NCI-H748 (cell line): ENCODE results near the gene NELFA.

Experiments used
- DNase-seq: peaks from one replicate; lab custom pipeline; 2025; ENCODE audit not compliant: unreplicated experiment; lab: John Stamatoyannopoulos, UW

Gene NELFA

DNA sequence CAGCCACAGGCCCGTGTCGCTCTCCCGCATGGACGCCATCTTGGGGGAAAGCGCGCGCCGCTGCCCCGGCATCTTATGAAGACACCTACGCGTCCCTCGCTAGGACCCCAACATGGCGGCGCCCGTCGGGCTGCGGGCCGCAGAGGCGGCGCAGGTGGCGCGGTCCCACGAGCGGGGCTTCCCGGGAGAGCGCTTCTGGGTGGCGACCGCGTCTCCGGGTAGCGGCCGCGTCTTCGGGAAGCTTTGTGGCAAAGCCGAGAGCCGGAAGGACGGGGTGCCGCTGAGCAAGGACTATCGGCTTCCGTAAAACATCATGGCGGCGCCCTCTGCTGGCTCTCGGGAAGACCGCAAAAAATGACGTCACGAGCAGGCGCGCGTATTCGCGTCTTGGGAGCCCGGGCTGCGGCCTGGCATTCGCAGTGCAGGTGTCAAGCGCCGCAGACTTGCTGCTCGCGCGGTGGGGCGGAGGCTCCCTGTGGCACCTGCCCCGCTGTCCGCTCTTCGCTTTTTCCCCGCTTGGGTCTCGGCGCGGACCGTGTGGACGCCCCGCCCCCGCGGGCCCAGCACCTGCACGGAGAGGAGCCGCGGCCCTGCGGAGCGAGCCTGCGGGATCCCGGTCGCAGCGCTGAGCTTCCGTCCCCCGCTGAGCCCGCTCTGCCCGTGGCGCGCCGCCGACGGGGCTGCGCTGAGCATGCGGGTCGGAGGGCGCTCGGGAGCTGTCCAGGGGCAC is at the start of gene NELFA:
NELFA (minus strand) TSS at position 54 of the 730 bp plus-strand sequence; CDS start at position 39, 15 bp downstream.
- peak; percentile 88 for DNase-seq

DNA sequence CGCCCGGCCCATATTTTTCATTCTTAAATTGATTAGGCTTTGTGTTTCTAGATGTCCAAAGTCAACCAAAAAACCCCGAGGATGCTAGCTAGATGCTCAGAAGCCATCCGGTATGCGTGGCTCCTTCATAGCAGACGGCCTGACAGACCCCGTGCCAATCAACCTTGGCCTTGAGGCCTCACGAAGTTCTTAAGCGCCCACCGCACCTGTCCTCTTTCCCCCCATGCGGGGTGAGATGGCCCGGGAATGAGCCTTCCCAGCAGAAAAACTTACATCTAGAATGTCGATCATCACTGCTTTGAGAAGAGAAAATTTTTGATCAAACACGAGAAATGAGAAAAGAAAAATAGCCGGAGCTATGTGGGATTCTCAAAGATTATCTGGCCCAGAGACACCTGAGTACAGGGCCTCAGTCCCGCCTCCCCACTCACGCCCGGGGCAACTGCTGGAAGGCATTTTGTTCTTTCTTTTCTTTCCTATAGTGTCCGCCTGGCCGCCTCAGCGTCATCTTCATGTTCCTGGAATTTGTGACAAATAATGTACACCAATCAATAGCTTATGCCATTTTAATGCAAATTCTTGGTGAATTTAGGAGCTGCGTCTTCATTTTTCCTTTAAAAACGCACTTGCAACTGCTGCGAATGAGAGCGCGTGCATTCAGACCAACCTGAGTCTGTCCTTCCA is 48.8 kb upstream of the NELFA start:
- no peak for DNase-seq

DNA sequence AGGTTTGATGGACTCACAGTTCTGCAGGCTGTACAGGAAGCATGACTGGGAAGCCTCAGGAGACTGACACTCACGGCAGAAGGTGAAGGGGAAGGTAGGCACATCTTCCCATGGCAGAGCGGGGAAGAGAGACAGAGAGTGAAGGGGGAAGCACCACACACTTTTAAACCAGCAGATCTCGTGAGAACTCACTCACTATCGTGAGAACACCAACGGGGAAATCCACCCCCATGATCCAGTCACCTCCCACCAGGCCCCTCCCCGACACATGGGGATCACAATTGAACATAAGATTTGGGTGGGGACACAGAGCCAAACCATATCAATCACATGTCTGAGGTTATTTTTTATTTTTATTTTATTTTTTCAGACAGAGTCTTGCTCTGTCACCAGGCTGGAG is 45.4 kb upstream of the NELFA start:
- DNase-seq = no peak

DNA sequence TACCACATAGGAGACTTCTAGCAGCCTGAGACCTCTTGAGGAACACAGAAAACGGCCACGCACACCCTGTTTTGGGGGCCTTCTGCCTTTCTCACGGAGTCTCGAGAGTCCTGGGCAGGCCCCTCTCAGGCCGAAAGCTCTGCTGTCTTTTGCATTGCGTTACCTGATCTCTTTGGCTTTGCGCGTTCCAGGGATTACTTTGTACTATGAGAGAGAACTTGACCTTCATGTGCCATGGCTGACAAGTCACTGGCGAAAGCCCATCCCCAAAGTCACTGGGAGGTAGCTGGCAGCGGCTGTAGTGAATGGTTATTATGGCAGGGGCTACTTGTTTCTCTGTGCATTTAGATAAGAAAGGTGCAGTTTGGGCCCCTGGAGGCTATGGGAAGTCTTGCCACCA is 42.3 kb upstream of the NELFA start:
- DNase-seq = no peak

DNA sequence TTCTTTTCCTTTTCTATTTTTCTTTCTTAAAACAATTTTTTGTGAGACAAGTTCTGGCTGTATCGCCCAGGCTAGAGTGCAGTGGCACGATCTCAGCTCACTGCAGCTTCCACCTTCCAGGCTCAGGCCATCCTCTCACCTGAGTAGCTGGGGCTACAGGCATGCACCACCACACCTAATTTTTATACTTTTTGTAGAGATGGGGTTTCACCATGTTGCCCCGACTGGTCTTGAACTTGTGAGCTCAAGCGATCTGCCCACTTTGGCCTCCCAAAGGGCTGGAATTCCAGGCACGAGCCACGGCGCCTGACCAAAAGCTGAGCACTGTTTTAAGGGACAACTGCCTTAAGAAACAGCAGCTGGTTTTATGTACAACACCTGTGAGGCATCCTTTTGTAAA is 41.0 kb upstream of the NELFA start:
- DNase-seq = no peak

DNA sequence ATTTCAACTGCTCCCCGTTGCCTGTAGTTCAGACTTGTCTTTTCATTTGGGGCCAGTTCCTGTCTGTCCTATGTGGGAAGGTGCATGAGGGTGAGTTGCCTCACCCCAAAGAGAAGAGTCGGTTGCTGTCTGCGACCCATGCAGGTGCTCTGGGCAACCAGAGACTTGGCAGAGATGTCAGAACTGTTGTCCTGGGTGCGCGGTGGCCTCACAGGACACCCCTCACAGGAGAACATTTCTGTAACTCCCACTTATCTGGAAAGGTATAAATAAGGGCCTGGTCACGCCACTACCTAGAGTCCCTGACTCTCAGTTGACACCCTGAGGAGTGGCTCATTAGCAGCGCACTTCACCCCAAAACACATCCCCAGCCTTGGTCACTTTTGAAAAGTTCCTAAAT is 40.6 kb upstream of the NELFA start:
- DNase-seq = no peak

DNA sequence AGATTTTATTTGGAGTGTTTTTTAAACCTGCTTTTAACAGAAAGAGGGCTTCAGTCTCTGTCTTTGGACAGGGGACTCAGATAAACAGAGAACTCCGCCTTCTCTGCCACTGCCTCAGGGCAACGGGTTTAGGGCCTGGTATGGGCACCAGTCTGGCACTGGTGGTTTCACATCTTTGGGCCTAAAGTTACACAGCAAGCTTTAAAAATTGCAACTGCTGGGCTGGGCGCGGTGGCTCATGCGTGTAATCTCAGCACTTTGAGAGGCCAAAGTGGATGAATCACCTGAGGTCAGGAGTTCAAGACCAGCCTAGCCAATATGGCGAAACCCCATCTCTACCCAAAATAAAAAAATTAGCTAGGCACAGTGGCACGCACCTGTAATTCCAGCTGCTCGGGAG is 40.1 kb upstream of the NELFA start:
- no peak for DNase-seq

DNA sequence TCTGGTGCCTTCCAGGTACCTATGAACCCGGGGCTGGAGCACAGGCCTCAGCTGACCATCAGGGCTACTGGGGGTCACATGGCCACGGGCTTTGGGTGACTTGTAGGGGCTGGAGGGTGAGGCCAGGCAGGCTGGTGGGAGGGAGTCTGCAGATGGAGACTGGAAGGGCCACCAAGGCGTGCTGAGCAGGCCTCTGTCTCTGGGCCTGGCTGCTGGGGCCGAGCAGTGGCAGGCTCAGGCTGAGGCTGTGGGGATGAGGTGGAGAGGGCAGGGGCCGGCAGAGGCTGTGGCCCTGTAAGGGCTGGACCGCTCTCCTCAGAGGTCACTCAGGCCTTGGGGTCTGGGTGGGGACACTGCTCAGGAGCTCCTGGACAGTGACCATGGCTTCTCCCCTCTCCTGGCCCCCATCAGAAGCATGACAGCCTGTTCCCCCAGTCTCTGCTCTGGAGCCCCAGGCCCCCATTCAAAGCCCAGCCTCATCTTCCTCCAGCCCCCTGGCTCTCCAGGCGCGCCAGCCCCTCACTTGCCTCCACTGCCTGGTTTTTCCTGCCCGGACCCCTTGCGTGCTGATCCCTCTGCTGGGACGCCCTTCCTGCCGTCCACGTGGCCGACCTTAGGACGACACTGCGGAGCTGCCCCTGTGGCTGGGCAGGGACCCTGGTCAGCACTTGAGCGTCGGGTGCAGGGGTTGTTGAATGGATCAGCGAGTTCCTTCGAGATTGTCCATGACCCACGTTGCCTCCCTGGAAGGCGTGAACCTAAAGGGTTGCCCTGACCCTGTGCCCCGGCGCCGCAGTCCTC is 39.2 kb upstream of the NELFA start:
- no peak for DNase-seq

DNA sequence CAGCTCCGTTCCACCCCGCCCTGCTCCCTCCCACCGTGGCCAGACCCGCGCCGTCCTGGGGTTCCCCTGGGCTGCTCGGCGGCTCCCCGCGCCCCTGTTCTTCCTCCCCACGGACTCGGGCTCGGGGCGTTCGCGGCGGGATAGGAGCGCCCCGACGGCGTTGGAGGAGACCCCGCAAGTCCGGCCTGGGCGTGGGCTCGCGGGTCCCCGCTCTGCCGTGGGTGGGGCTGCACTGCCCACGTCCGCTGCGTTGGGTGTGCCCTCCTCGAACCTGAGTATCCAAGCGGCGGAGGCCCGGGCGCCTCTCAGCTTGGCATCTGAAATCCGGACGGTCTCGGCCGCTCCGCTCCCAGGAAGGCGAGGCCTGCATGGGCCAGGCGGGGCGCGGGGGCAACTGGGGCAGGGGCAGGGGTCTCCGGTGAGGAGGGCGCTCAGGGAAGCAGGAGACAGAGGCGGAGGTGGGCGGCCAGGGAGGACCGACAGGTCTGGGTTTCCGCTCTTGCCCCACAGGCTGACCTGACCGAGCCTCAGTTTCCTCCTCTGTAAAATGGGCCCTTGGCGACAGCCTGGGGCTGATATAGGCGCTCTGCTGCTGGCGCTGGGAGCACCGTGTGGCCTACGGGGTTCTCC is 38.4 kb upstream of the NELFA start:
- no peak for DNase-seq

DNA sequence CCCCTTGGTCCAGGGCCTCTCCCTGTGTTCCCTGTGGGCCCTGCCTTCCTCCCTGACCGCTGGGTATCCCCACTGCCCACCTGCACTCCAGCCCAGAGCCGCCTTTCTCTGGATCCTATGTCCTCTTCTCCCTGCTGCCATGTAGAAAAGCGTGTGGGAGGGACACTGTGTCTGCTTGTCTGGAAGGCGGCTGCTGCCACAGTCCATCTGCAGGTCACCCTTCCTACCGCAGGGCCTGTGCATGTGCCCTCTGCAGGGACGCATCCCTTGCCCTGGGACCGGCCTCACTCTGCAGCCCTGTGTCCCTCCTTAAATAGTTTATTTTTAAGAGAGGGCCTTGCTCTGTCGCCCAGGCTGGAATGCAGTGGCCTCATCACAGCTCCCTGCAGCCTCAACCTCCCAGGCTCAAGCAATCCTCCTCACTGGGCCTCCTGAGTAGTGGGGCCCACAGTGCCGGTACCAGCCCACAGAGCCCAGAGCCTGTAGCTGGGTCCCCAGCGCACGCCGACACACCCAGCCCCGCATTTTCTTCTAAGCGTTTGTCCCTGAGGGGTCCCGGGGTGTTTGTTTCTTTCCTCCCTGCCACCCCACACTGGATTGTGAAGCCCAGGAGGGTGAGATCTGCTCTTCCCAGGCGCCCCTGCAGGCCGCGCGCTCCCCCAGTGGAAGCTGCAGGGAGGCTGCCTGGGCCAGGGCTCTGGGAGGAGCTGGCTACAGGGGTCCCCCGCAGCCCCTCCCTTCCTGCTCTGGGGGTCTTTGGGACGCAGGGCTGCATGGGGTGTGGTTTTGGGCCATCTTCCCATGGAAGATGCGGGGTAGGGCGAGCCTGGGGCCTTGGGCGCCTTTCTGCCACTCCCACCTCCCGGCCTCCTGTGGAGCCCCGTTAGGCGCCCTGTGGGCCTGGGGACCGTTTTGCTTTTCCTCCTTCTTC is 37.5 kb upstream of the NELFA start:
- no peak for DNase-seq

DNA sequence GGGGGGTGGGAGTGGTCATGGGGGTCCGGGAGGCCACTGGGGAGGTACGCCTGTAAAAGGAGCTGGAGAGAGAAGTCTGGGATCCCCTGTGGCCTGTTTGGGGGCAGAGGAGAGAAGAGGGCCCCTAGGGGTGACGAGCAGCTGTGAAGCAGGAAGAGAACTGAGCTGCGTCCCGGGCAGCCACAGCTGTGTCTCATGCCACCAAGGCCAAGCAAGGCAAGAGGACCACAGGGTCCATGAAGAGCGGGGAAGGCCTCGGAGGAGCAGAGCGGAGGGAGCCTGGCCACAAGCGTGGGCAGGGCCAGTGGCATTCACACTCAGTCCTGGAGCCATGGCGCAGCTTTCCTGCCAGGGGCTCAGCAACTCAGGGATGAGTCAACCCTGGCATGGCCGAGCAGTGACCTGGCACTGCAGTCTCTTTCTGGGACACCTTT is 36.8 kb upstream of the NELFA start:
- peak; percentile 6 for DNase-seq

DNA sequence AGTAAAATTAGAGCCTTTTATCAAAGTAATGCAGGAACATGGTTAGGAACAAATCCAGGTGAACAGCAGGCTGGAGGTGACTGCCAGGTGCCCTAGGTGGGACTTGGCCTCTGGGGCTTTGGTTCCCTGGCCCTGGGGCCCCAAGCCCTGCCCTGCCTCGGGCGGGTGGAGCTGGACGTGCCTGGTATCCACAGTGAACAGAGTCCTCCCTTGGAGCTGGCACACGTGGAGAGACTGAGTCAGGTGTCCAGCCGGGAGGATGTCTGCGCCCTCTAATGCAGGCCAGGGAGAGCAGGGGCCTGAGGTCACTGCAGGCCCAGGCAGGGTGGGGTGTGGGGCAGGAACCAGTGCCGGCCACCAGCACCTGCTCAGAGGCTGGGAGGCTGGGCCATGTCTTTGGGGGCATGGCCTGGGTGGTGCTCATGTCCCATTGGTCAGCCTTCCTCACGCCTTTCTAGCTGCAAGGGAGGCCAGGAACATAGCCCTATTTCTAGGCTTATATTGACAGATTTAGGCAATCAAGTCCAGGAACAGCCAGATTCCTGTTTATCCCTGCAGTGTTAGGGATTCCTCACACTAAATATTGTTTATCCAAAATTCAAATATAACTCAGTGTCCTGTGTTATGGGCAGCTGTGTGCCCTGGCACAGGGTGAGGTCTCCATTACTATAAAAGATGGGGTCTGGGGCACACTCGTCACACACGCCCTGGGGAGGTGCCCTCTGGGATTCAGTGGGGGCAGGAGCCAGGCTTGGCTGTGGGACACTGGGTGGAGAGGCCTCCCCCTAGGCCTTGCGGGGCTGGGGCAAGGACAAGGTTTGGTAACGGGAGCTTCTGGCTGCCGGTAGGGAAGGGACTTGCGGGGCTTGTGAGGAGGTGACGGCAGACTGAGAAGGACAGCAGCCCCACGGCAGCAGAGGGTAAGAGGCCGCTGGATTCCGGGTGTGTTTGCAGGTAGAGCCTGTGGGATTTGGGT is 36.1 kb upstream of the NELFA start:
- no peak for DNase-seq

DNA sequence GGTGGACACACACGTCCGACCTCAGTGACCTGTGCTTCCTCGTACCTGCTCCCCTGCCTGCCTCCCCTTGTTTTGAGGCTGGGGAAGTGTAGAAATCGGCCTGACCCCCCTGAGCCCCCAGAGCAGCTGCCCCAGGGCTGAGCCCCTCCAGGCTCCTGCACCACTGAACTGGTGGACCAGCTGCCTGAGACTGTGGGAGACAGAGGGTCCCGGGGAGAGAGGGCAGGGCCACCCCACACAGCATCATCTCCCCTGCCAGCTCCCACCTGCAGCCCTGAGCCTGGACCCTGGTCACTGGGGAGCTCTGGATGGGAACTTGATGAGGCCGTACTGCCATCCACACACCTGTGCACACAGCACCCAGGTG is 35.3 kb upstream of the NELFA start:
- DNase-seq = no peak

DNA sequence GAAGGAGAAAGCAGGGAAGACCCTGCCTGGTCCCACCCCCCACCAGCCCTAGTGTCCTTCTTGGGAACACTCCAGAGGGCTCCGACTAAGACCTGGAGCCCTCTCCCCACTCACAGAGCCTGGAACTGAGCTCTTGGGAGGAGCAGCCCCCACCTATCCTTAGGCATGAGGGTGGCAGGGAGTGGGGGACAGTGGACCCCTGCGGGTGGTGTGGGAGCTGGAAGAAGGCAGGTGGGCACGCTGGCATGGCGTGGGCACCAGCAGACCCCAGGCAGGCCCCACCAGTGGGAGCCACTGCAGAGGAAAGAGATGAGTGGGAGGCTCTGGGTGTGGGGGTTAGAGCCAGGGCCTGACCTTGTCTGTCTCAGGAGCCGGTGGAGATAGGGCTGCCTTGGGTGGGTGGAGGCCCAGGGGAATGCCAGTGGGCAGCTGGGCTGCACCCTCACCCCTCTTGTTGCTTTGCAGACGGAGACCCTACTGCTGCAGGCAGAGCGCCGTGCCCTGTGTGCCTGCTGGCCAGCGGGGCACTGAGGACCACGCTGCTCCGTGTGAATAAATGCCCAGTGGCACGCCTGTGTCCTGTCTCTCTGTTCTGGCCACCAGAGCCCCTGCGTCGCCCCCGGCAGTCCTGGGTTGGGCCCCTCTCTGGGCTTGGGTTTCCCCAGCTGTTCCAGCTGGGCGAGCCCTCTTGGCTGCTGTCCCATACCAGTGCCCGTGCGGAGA is 34.8 kb upstream of the NELFA start:
- no peak for DNase-seq

DNA sequence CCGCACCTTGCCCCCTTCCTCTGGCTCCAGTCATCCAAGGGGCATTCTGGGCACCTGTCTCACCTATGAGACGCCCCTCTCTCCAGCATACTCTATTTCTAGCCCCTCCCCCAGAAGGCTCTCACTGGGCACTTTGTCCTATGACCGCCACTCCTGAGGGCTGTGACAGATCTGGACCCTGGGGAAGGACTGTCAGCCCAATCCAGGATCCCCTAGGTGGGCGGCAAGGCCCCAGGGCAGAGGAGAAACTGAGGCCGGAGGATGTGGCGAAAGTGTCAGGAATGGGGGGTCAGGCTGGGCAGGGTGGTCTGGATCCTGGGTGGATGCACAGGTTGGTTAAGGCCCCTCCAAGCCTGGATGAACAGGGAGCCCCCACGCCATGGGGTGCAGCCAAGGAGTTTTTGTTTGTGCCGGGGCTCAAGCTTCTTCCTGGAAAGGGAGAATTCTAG is 34.2 kb upstream of the NELFA start:
- no peak for DNase-seq

DNA sequence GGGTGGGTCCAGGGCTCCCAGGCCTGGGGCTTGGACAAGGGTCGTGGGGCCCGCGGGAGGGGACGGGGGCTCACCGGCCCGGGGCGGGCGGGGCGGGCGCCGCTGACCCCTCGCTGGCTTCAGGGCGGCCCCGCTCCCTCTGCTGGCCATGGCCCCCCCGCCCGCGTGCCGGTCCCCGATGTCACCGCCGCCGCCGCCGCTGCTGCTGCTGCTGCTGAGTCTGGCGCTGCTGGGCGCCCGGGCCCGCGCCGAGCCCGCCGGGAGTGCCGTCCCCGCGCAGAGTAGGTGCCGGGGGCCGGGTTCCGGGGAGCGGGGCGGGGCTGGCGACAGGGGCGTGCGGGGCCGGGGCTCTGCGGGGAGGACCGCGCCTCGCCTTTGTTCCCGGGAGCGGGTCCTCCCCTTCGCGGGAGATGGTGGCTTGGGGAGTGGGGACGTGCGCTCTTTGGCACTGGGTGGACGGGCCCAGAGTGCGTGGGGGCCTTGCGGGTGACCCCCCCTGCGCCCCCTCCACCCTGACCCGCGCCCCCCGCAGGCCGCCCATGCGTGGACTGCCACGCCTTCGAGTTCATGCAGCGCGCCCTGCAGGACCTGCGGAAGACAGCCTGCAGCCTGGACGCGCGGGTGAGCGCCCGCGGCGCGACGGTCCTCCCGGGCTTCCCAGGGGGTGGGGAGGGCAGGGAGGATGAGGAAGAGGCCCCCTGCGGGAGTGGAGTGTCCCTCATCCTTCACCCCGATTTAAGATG is 33.6 kb upstream of the NELFA start:
- DNase-seq = peak; percentile 4

DNA sequence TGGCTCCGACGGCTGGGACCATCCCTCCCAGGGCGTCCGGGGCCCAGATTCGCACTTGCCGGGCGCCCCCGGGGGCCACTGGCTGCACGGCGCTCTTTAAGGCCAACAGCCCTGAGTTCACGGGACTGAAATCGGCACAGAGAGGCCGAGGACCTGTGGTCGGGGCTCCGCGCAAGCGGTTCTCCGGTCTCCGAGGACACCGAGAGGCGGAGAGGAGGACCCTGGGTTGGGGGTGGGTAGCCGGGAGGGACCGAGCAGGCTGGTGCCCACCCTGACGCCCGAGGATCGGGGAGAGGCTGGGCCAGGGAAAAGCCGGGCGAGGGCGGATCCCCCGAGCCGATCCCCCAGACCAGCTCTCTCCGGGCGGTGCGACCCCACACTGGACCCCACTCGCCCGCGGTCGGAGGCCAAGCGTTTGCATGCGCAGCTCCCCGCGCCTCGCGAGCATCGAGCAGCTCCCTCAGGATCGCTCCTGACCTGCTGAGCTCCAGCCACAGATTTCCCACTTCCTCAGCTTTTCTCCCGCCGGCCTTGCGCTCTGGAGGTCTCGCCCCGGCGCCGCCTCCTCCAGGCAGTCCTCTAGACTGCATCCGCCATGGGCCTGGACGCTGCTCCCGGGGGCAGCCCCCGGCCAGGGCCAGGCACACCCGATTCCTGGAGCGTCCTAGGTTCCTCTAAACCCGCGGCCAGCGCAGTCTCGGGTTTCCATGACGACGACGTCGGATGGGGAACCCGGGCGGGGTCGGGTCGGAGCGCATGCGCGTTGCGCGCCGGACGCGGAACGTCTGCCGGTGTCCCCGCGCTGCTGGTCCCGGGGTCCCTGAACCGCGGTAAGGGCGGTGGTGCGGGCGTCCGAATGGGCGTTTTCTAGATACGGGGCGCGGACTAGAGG is 32.7 kb upstream of the NELFA start:
- peak; percentile 75 for DNase-seq
